GM12878 (cell line): Measurements from ENCODE around the gene FUT6.

Experiments used
- CBFB ChIP-seq: IDR thresholded peaks from 2 replicates; pipeline ENCODE4 v1.6.1; 2016; ENCODE audit warnings: antibody characterized with exemption, low read depth
- CREB1 ChIP-seq: IDR thresholded peaks from 2 replicates; pipeline ENCODE4 v1.6.1; 2012; ENCODE audit warnings: low read depth, mild to moderate bottlenecking, inconsistent platforms
- EZH2 ChIP-seq: IDR thresholded peaks from 2 replicates; pipeline ENCODE4 v1.6.1; 2012; ENCODE audit warnings: low read depth, mild to moderate bottlenecking, control low read depth, inconsistent platforms, low read length, borderline replicate concordance; ENCODE audit not compliant: control insufficient read depth
- MYC ChIP-seq: IDR thresholded peaks from 2 replicates; pipeline ENCODE4 v1.6.1; 2011; ENCODE audit warnings: mild to moderate bottlenecking, low read length, moderate library complexity, inconsistent platforms; ENCODE audit not compliant: insufficient read depth, insufficient replicate concordance, insufficient read length, severe bottlenecking
- NR2F1 ChIP-seq: fragments of 450-650 bp; conservative IDR thresholded peaks from 2 replicates; pipeline ENCODE4 v1.6.1; 2017; ENCODE audit warnings: mild to moderate bottlenecking
- POLR2A ChIP-seq: IDR thresholded peaks from 2 replicates; pipeline ENCODE4 v1.6.1; 2011; ENCODE audit warnings: low read depth, mild to moderate bottlenecking, low read length
- SMAD5 ChIP-seq: IDR thresholded peaks from 2 replicates; pipeline ENCODE4 v1.6.1; 2016; ENCODE audit warnings: antibody characterized with exemption, low read depth
- SMC3 ChIP-seq: IDR thresholded peaks from 2 replicates; pipeline ENCODE4 v1.6.1; 2011; ENCODE audit warnings: low read length, improper control_type of control experiment, borderline replicate concordance
- TAF1 ChIP-seq: IDR thresholded peaks from 2 replicates; pipeline ENCODE4 v1.6.1; 2011; ENCODE audit warnings: mild to moderate bottlenecking, low read depth, low read length, borderline replicate concordance
- TF ChIP-seq, protein P1 (sequence below), 3 experiments: IDR thresholded peaks in 2 of 3; conservative IDR thresholded peaks in 1 of 3; 2 replicates each; pipeline ENCODE4 v1.5.1; 2011; ENCODE audit warnings: low read depth in 3 of 3, low read length in 3 of 3, mild to moderate bottlenecking in 3 of 3, control low read depth in 2 of 3, moderate library complexity in 2 of 3, inconsistent platforms in 1 of 3, mixed read lengths in 1 of 3; ENCODE audit not compliant: control insufficient read depth in 2 of 3, insufficient read depth in 1 of 3; ENCODE audit errors: extremely low read depth in 1 of 3
- TF ChIP-seq, protein P2 (sequence below): fragments of 450-650 bp; IDR thresholded peaks from 2 replicates; pipeline ENCODE4 v1.6.1; 2017; ENCODE audit warnings: mild to moderate bottlenecking

DNA sequence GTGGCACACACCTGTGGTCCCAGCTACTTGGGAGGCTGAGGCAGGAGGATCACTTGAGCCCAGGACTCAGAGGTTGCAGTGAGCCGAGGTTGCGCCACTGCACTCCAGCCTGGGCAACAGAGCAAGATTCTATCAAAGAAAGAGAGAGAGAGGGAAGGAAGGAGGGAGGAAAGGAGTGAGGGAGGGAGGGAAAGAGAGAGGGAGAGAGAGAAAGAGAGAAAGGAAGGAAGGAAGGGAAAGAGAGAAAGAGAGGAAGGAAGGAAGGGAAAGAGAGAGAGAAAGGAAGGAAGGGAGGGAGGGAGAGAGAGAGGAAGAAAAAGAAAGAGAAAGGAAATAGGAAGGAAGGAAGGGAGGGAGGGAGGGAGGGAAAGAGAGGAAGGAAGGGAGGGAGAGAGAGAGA is 22.3 kb downstream of the FUT6 start:
- no peak for TF ChIP-seq TAF1
- TF ChIP-seq MYC: no peak
- TF ChIP-seq NR2F1: no peak
- TF ChIP-seq, protein P1, sequence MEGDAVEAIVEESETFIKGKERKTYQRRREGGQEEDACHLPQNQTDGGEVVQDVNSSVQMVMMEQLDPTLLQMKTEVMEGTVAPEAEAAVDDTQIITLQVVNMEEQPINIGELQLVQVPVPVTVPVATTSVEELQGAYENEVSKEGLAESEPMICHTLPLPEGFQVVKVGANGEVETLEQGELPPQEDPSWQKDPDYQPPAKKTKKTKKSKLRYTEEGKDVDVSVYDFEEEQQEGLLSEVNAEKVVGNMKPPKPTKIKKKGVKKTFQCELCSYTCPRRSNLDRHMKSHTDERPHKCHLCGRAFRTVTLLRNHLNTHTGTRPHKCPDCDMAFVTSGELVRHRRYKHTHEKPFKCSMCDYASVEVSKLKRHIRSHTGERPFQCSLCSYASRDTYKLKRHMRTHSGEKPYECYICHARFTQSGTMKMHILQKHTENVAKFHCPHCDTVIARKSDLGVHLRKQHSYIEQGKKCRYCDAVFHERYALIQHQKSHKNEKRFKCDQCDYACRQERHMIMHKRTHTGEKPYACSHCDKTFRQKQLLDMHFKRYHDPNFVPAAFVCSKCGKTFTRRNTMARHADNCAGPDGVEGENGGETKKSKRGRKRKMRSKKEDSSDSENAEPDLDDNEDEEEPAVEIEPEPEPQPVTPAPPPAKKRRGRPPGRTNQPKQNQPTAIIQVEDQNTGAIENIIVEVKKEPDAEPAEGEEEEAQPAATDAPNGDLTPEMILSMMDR (IDR thresholded peaks at IDR 0.05 in 2 of 3, conservative IDR thresholded peaks at IDR 0.05 in 1 of 3; ENCODE audit: control insufficient read depth in 2 of 3, extremely low read depth in 1 of 3, insufficient read depth in 1 of 3, low read depth in 3 of 3, low read length in 3 of 3): no peak
- no peak for TF ChIP-seq SMAD5
- TF ChIP-seq, protein P2, sequence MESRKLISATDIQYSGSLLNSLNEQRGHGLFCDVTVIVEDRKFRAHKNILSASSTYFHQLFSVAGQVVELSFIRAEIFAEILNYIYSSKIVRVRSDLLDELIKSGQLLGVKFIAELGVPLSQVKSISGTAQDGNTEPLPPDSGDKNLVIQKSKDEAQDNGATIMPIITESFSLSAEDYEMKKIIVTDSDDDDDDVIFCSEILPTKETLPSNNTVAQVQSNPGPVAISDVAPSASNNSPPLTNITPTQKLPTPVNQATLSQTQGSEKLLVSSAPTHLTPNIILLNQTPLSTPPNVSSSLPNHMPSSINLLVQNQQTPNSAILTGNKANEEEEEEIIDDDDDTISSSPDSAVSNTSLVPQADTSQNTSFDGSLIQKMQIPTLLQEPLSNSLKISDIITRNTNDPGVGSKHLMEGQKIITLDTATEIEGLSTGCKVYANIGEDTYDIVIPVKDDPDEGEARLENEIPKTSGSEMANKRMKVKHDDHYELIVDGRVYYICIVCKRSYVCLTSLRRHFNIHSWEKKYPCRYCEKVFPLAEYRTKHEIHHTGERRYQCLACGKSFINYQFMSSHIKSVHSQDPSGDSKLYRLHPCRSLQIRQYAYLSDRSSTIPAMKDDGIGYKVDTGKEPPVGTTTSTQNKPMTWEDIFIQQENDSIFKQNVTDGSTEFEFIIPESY: no peak
- TF ChIP-seq CREB1: no peak
- TF ChIP-seq EZH2: no peak
- TF ChIP-seq CBFB: no peak
- TF ChIP-seq POLR2A: no peak
- TF ChIP-seq SMC3: no peak
